Caco-2 (cell line): ENCODE results near the gene PRCD. TPM values are rescaled to one million over a fixed set of nuclear protein-coding genes. Genes with fewer than 3 reads are reported as not detected.

Source experiments
- BruUV-seq: library from RNA; stranded (reverse); fragments of 400-500 nt; replicated peaks from 2 replicates; lab custom pipeline; 2021; lab: Mats Ljungman, UMichigan
- CTCF ChIA-PET: fragments of 300-600 bp; sonication (Branson Sonifier 250); formaldehyde crosslinking; loops from one replicate; lab custom pipeline; 2022; ENCODE audit warnings: antibody characterized with exemption; lab: Charles Lee
- POLR2A ChIA-PET: fragments of 300-600 bp; sonication (Branson Sonifier 250); formaldehyde crosslinking; loops from one replicate; lab custom pipeline; 2022; ENCODE audit warnings: antibody characterized with exemption; lab: Charles Lee
- DNase-seq, 2 experiments: peaks; one replicate each; pipeline versions ENCODE4 v3.0.0 to v3.0.0-alpha.2; 2020 to 2022
- H3K27me3 ChIP-seq: replicated peaks from 2 replicates; pipeline ENCODE4 v1.6.0; 2011; ENCODE audit warnings: low read length; ENCODE audit not compliant: control insufficient read depth, insufficient read depth
- H3K36me3 ChIP-seq: 2 replicates; pipeline ENCODE4 v1.5.1; 2011; ENCODE audit warnings: low read length; ENCODE audit not compliant: control insufficient read depth, insufficient read depth
- H3K4me1 ChIP-seq: fragments of 250-450 bp; sonication (Bioruptor Pico); 2 replicates; pipeline ENCODE4 v1.5.1; 2020; ENCODE audit warnings: mild to moderate bottlenecking
- H3K4me3 ChIP-seq: 2 replicates; pipeline ENCODE4 v1.5.1; 2011; ENCODE audit warnings: low read depth, mild to moderate bottlenecking, control low read depth, low read length
- H3K9me3 ChIP-seq: fragments of 250-450 bp; sonication (Bioruptor Pico); 2 replicates; pipeline ENCODE4 v1.5.1; 2020; ENCODE audit warnings: mild to moderate bottlenecking, moderate library complexity
- H3K27ac Mint-ChIP-seq: one replicate; pipeline ENCODE4 v1.8.0; 2022; ENCODE audit warnings: mixed read lengths; ENCODE audit not compliant: unreplicated experiment
- H3K27me3 Mint-ChIP-seq: one replicate; pipeline ENCODE4 v1.8.0; 2022; ENCODE audit warnings: mixed read lengths; ENCODE audit not compliant: insufficient read depth, unreplicated experiment
- H3K36me3 Mint-ChIP-seq: one replicate; pipeline ENCODE4 v1.8.0; 2022; ENCODE audit warnings: mild to moderate bottlenecking, mixed read lengths; ENCODE audit not compliant: insufficient read depth, unreplicated experiment
- H3K4me1 Mint-ChIP-seq: one replicate; pipeline ENCODE4 v1.8.0; 2022; ENCODE audit warnings: low read depth, mixed read lengths; ENCODE audit not compliant: unreplicated experiment
- H3K4me3 Mint-ChIP-seq: one replicate; pipeline ENCODE4 v1.8.0; 2022; ENCODE audit warnings: mild to moderate bottlenecking, moderate library complexity, mixed read lengths; ENCODE audit not compliant: unreplicated experiment
- H3K9me3 Mint-ChIP-seq: one replicate; pipeline ENCODE4 v1.8.0; 2022; ENCODE audit warnings: mixed read lengths; ENCODE audit not compliant: unreplicated experiment
- CTCF ChIP-seq, 2 experiments: fragments of 200-600 bp in 1 of 2; IDR thresholded peaks; 1 replicate in 1 of 2; 2 replicates in 1 of 2; pipeline versions ENCODE4 v1.5.1 to v1.8.0; 2011 to 2022; ENCODE audit warnings: antibody characterized with exemption in 1 of 2, control low read depth in 1 of 2, inconsistent platforms in 1 of 2, low read depth in 1 of 2, low read length in 1 of 2, mild to moderate bottlenecking in 1 of 2, moderate library complexity in 1 of 2; ENCODE audit not compliant: insufficient read depth in 1 of 2, severe bottlenecking in 1 of 2, unreplicated experiment in 1 of 2
- intact Hi-C: fragments of 100-400 bp; cut with micrococcal nuclease; formaldehyde crosslinking; loops from one replicate; pipeline ENCODE4 v1.10.0; 2022; ENCODE audit not compliant: unreplicated experiment
- total RNA-seq: library from RNA; stranded (reverse); gene quantifications from 2 replicates; pipeline ENCODE4 v1.2.3, GENCODE V29; 2022

PRCD gene
- total RNA-seq, 1 experiment from 2014 or later: not detected

DNA sequence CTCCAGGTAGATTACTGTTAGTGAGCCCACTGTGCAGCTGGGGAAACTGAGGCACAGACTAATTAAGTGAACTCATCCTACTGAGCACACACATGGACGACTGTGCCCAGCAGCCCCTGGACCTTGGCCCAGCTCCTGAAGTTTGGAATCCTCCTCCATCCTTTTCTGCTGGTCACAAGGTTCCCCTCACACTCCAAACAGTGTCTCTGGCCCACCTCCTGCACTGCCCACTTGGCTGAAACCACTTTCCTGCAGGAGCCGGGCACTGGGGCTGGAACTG, 42.2 kb upstream of the PRCD start:
- ChIA-PET CTCF (no interaction called here), POLR2A (no interaction called here)
- intact Hi-C loops: no loop called here
- Mint-ChIP-seq H3K27me3 (no peaks in the 10 kb centered on the region), H3K4me3 (no peak overlapping the region), H3K27ac (no peak overlapping the region), H3K9me3 (no peaks in the 10 kb centered on the region), H3K36me3 (peaks cover 10% of the 10 kb centered on the region), H3K4me1 (peaks cover 21% of the 10 kb centered on the region)
- DNase-seq: no peak
- Histone ChIP-seq H3K9me3 (no peaks in the 10 kb centered on the region), H3K4me3 (no peak overlapping the region), H3K36me3 (no peaks in the 10 kb centered on the region), H3K4me1 (peaks cover 35% of the 10 kb centered on the region), H3K27me3 (no peaks in the 10 kb centered on the region)
- TF ChIP-seq CTCF (IDR thresholded peaks at IDR 0.05; ENCODE audit: insufficient read depth in 1 of 2, low read depth in 1 of 2, low read length in 1 of 2, severe bottlenecking in 1 of 2, unreplicated experiment in 1 of 2): no peak
- no TSS peak for BruUV-seq

DNA sequence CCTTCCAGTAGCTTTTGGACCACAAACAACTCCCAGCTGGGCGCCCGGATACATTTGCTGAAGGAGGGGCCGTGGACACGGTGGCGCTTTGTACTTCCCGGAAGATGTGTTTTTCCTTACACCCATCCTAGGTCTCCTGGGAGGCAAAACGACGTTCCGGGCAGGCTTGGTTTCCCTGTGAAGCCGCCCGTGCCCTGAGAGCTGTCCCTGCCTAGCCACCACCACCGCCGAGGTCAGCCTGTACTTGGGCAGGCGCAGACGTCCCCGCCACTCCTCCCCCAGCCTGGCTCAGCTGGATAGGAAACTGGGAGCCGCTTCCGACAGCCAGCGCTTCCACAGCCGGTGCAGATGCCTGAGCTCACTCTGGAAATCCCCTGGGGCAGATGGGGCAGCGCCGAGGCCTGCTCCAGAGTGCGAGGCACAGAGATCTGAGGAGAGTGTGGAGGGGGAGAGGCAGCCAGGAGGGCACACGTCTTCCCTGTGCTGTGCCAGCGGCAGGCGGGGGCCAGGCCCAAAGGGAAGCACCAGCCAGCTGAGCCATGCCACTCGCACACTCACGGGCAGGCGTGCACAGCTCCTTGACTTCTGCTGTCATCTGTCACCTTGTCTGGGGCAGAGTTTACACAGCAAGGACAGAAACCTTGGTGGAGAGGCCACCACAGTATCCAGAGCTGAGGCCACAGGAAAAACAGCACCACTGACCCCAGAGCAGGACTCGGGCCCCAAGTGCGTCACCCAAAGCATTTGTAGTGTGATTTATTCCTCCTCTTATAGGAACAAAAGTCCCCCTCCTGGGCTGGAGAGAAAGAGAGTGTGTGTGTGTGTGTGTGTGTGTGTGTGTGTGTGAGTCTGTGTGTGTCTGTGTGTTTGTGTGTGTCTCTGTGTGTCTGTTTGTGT, 41.6 kb upstream of the PRCD start:
- Mint-ChIP-seq H3K27ac (peak overlapping the region; percentile 31), H3K9me3 (no peaks in the 10 kb centered on the region), H3K36me3 (peaks cover 10% of the 10 kb centered on the region), H3K4me1 (peaks cover 21% of the 10 kb centered on the region), H3K27me3 (no peaks in the 10 kb centered on the region), H3K4me3 (no peak overlapping the region)
- intact Hi-C loops: no loop called here
- no peak for TF ChIP-seq CTCF (IDR thresholded peaks at IDR 0.05; ENCODE audit: insufficient read depth in 1 of 2, low read depth in 1 of 2, low read length in 1 of 2, severe bottlenecking in 1 of 2, unreplicated experiment in 1 of 2)
- H3K36me3 ChIP-seq: no peaks in the 10 kb centered on the region
- no peaks in the 10 kb centered on the region for H3K9me3 ChIP-seq
- no TSS peak for BruUV-seq
- no peak for DNase-seq
- H3K27me3 ChIP-seq: no peaks in the 10 kb centered on the region
- ChIA-PET CTCF (no interaction called here), POLR2A (no interaction called here)
- peaks cover 33% of the 10 kb centered on the region for H3K4me1 ChIP-seq
- no peak overlapping the region for H3K4me3 ChIP-seq

DNA sequence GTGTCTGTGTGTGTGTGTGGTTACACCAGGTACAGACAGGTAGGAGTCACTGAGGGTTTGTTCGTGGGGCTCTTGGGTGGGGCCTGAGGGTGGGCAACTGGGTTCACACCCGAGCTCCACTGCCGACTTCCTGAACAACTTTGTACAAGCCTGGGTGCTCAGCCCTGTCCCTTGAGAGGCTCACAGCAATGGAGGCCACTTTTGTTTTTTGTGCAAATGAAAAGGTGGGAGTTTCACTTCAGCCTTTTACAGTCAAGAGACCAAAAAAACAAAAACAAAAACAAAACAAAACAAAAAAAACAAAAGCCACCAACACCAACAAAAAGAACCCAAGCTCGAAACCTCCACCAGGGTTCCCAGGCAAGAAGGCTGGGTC, 41.0 kb upstream of the PRCD start:
- CTCF ChIA-PET: interaction anchor here (0.8 to 0.9 kb wide), 2 partner anchors 46 to 101 kb away, joined by 3 read pairs; partner anchors contain the start of gene UBE2O
- Mint-ChIP-seq H3K4me1 (peaks cover 21% of the 10 kb centered on the region), H3K36me3 (peaks cover 10% of the 10 kb centered on the region), H3K27me3 (no peaks in the 10 kb centered on the region), H3K4me3 (peak overlapping the region; percentile 87), H3K27ac (peak overlapping the region; percentile 31), H3K9me3 (no peaks in the 10 kb centered on the region)
- no peak for DNase-seq
- POLR2A ChIA-PET: no interaction called here
- Histone ChIP-seq H3K4me1 (peaks cover 33% of the 10 kb centered on the region), H3K36me3 (no peaks in the 10 kb centered on the region), H3K4me3 (no peak overlapping the region), H3K9me3 (no peaks in the 10 kb centered on the region), H3K27me3 (no peaks in the 10 kb centered on the region)
- intact Hi-C loops: no loop called here
- no peak for TF ChIP-seq CTCF (IDR thresholded peaks at IDR 0.05; ENCODE audit: insufficient read depth in 1 of 2, low read depth in 1 of 2, low read length in 1 of 2, severe bottlenecking in 1 of 2, unreplicated experiment in 1 of 2)
- BruUV-seq: no TSS peak
